HEK293 (cell line): ENCODE data around the gene KLHDC4.

Source experiments
- CTCF ChIA-PET: fragments of 350-600 bp; formaldehyde crosslinking; extraction: SDS; loops from one replicate; lab custom pipeline; 2021; ENCODE audit warnings: antibody characterized with exemption; lab: Yijun Ruan, JAX
- POLR2A ChIA-PET: fragments of 300-600 bp; formaldehyde crosslinking; extraction: SDS; loops from one replicate; lab custom pipeline; 2020; ENCODE audit warnings: antibody characterized with exemption, inconsistent platforms; lab: Yijun Ruan, JAX
- H3K27ac ChIP-seq: fragments of 200-500 bp; sonication (Bioruptor generic); 2 replicates; pipeline ENCODE4 v1.5.1; 2014; ENCODE audit warnings: low read depth, low read length, control low read depth, inconsistent platforms; ENCODE audit errors: extremely low read depth
- H3K36me3 ChIP-seq, 2 experiments: fragments of 200-500 bp in 1 of 2; sonication (Bioruptor generic) in 1 of 2; 1 replicate in 1 of 2; 2 replicates in 1 of 2; pipeline ENCODE4 v1.5.1; 2014 to 2017; ENCODE audit warnings: inconsistent platforms in 2 of 2, low read length in 2 of 2; ENCODE audit not compliant: control insufficient read depth in 2 of 2, insufficient read depth in 1 of 2
- H3K4me1 ChIP-seq: fragments of 200-500 bp; sonication (Bioruptor generic); 2 replicates; pipeline ENCODE4 v1.5.1; 2014; ENCODE audit warnings: mild to moderate bottlenecking, low read length, inconsistent platforms; ENCODE audit not compliant: control insufficient read depth, insufficient read depth
- H3K4me3 ChIP-seq: 2 replicates; pipeline ENCODE4 v1.5.1; 2011; ENCODE audit warnings: low read depth, mild to moderate bottlenecking, control low read depth, low read length, moderate library complexity
- H3K9me3 ChIP-seq: fragments of 200-500 bp; sonication (Bioruptor generic); 2 replicates; pipeline ENCODE4 v1.5.1; 2014; ENCODE audit warnings: low read depth, low read length, inconsistent platforms; ENCODE audit not compliant: control insufficient read depth, insufficient read depth
- KLF1 ChIP-seq: fragments of 450-650 bp; formaldehyde crosslinking; IDR thresholded peaks from 2 replicates; pipeline ENCODE4 v1.5.1; 2016; ENCODE audit warnings: missing biosample characterization, missing genetic modification characterization
- SALL2 ChIP-seq: fragments of 450-650 bp; formaldehyde crosslinking; IDR thresholded peaks from 2 replicates; pipeline ENCODE4 v1.5.0; 2017; ENCODE audit warnings: missing biosample characterization, mild to moderate bottlenecking, missing genetic modification characterization, borderline replicate concordance
- SCRT1 ChIP-seq: fragments of 450-650 bp; formaldehyde crosslinking; IDR thresholded peaks from 2 replicates; pipeline ENCODE4 v1.5.1; 2016; ENCODE audit warnings: missing biosample characterization, missing genetic modification characterization, borderline replicate concordance
- SCRT2 ChIP-seq: fragments of 450-650 bp; formaldehyde crosslinking; IDR thresholded peaks from 2 replicates; pipeline ENCODE4 v1.5.1; 2016; ENCODE audit warnings: missing biosample characterization, missing genetic modification characterization
- ZIC2 ChIP-seq: fragments of 450-650 bp; formaldehyde crosslinking; IDR thresholded peaks from 2 replicates; pipeline ENCODE4 v1.5.1; 2016; ENCODE audit warnings: missing biosample characterization, missing genetic modification characterization
- ZNF121 ChIP-seq: fragments of 450-650 bp; formaldehyde crosslinking; IDR thresholded peaks from 2 replicates; pipeline ENCODE4 v1.5.1; 2016; ENCODE audit warnings: missing biosample characterization, missing genetic modification characterization
- ZNF133 ChIP-seq: fragments of 450-650 bp; formaldehyde crosslinking; IDR thresholded peaks from 2 replicates; pipeline ENCODE4 v1.5.1; 2016; ENCODE audit warnings: missing biosample characterization, missing genetic modification characterization
- ZNF157 ChIP-seq: fragments of 450-650 bp; formaldehyde crosslinking; IDR thresholded peaks from 2 replicates; pipeline ENCODE4 v1.5.1; 2016; ENCODE audit warnings: missing biosample characterization, missing genetic modification characterization
- ZNF202 ChIP-seq: fragments of 450-650 bp; formaldehyde crosslinking; IDR thresholded peaks from 2 replicates; pipeline ENCODE4 v1.5.1; 2016; ENCODE audit warnings: missing biosample characterization, missing genetic modification characterization, borderline replicate concordance
- ZNF341 ChIP-seq: fragments of 450-650 bp; formaldehyde crosslinking; IDR thresholded peaks from 2 replicates; pipeline ENCODE4; 2016; ENCODE audit warnings: low read depth, missing biosample characterization, missing genetic modification characterization
- ZNF354C ChIP-seq: fragments of 450-650 bp; formaldehyde crosslinking; IDR thresholded peaks from 2 replicates; pipeline ENCODE4 v1.5.1; 2016; ENCODE audit warnings: missing biosample characterization, missing genetic modification characterization, low read depth, borderline replicate concordance
- ZNF626 ChIP-seq: fragments of 450-650 bp; sonication (Bioruptor Pico); formaldehyde crosslinking; IDR thresholded peaks from 2 replicates; pipeline ENCODE4 v1.5.1; 2018; ENCODE audit warnings: missing biosample characterization, missing genetic modification characterization, inconsistent platforms
- ZNF776 ChIP-seq: fragments of 450-650 bp; formaldehyde crosslinking; IDR thresholded peaks from 2 replicates; pipeline ENCODE4 v1.5.0; 2017; ENCODE audit warnings: missing biosample characterization, missing genetic modification characterization, borderline replicate concordance
- ZNF792 ChIP-seq: fragments of 450-650 bp; formaldehyde crosslinking; IDR thresholded peaks from 2 replicates; pipeline ENCODE4 v1.5.1; 2016; ENCODE audit warnings: missing biosample characterization, missing genetic modification characterization
- TF ChIP-seq, protein P1 (sequence below): fragments of 450-650 bp; formaldehyde crosslinking; IDR thresholded peaks from 2 replicates; pipeline ENCODE4 v1.5.1; 2016; ENCODE audit warnings: missing biosample characterization, missing genetic modification characterization

Gene KLHDC4

DNA sequence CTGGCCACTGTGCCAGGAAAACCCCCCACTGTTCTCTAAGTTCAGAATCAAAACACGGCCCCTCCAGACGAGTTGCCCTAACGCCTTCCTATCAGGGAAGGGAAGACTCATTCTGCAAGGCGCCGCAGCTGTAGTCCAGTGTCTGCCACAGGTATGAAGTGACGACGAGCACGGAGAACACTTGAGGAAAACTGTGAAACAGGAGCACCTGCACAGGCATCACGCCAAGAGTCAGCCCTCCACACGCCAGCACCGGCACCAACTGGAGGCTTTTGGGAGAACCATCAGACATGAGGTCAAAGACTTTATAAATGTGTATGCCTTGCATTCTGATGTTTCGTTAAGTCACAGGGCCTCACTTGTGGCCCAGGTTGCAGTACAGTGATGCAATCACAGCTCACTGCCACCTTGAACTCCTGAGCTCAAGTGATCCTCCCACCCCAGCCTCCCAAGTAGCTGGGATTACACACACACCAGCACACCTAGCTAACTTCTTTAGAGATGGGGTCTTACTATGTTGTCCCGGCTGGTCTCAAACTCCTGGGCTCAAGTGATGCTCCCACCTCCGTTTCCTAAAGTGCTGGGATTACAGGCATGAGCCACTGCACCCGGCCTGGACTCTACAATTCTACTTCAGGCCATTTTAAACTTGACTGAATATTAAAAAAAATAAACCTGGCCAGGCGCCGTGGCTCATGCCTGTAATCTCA lies 22.9 kb downstream of the KLHDC4 start:
- no peaks in the 10 kb centered on the region for H3K9me3 ChIP-seq
- H3K27ac ChIP-seq = no peak overlapping the region
- no peak overlapping the region for H3K4me3 ChIP-seq
- no peaks in the 10 kb centered on the region for H3K4me1 ChIP-seq
- H3K36me3 ChIP-seq = peaks cover 0 to 74% of the 10 kb centered on the region in 2 experiments; a peak in 2 of 3 replicates
- CTCF ChIA-PET = interaction anchor here (0.6 kb wide), 2 partner anchors 34 to 352 kb away, joined by 3 to 4 read pairs; no protein-coding TSS in a partner anchor
- no peak for TF ChIP-seq ZNF157 (tag by site-specific recombination)
- peak; percentile 72 for TF ChIP-seq ZNF121
- TF ChIP-seq, all 188 proteins: peak for 1
- POLR2A ChIA-PET = no interaction called here

DNA sequence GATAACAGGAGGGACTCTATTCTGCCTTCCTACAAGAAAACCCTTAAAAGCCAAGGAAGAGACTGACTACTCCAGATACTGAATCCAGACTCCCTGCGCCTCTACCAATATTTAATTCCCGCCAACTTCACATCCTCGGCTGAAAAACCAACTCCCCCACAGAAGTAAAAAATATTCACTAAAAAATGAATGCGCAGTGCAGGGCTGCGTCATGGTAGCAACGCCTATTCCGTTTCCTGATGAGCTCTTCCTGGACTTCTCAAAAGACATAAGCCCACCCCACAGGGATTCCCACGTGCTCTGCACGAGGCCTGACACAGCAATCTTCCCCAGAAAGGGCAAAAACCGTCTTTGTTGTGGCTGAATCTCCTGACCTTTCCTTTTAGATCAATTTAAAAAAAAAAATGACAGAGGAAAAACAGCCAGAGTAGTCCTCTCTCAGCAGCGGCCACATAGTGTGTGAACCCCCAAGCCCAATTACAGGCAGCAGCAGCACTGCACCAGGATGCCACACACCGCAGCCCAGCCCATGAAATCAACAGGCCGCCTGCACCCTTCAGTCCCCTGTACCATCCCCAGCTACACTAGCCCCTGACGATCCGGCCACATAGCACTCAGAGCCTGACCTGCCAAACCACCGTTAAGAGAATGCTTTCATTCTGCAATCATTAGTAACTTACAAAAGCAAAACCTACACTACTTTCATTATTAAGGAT lies 23.9 kb downstream of the KLHDC4 start:
- POLR2A ChIA-PET = no interaction called here
- H3K27ac ChIP-seq = no peak overlapping the region
- TF ChIP-seq ZNF133 (no peak), ZNF202 (tag by site-specific recombination) (no peak), SALL2 (no peak), ZNF341 (no peak), ZNF776 (tag by site-specific recombination) (no peak), ZNF626 (tag by site-specific recombination) (no peak)
- TF ChIP-seq, protein P1, sequence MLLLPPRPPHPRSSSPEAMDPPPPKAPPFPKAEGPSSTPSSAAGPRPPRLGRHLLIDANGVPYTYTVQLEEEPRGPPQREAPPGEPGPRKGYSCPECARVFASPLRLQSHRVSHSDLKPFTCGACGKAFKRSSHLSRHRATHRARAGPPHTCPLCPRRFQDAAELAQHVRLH (tag by site-specific recombination) = no peak
- H3K4me3 ChIP-seq = no peak overlapping the region
- H3K4me1 ChIP-seq = no peaks in the 10 kb centered on the region
- no peaks in the 10 kb centered on the region for H3K9me3 ChIP-seq
- H3K36me3 ChIP-seq = peaks cover 0 to 67% of the 10 kb centered on the region in 2 experiments; a peak in 2 of 3 replicates
- CTCF ChIA-PET = no interaction called here

DNA sequence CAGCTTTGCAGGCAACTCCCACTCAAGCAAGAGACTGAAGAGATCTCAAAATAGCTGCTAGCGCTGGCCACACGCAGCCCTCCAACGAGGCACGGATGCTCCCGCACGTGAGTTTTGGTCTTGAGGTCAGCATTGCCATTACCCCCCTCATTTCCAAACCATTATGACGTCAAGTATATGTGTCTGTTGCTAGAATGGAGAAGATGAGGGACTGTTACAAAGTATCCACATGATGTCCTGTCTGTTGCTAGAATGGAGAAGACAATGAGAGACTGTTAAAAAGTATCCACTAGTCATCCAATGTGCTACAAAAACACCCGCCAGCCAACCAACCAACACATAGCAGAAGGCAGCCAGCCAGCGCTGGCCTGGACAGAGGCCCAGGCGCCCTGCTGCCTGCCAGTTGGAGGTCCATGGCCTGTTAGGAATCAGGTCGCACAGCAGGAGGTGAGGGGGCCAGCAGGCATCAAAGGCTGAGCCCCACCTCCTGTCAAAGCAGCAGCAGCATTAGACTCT lies 24.8 kb downstream of the KLHDC4 start:
- TF ChIP-seq ZIC2 (tag by site-specific recombination) (peak; percentile 92), SCRT1 (tag by site-specific recombination) (no peak)
- Histone ChIP-seq H3K4me1 (no peaks in the 10 kb centered on the region), H3K27ac (no peak overlapping the region), H3K36me3 (peaks cover 0 to 65% of the 10 kb centered on the region in 2 experiments; a peak in 2 of 3 replicates), H3K9me3 (no peaks in the 10 kb centered on the region), H3K4me3 (no peak overlapping the region)
- POLR2A ChIA-PET = no interaction called here
- CTCF ChIA-PET = no interaction called here

DNA sequence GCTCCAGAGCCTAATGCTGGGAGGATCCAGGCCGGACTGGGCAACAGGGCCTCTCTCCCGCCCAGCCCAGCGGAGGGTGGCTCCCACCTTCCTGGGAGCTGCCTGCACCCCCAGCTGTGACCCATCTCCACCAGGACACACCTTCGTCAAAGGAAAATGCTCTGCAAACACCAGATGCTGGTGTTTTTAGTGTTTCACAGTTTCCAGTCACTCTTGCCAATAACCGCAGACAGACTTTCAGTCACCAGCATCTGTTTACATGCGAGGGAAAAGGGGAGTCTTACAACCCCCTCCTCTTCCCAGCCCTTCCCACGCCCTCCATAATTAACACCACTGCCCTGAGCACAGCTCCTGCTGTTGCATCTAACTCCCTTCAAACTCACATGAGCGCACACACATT lies 25.3 kb downstream of the KLHDC4 start:
- Histone ChIP-seq H3K4me3 (no peak overlapping the region), H3K4me1 (no peaks in the 10 kb centered on the region), H3K9me3 (no peaks in the 10 kb centered on the region), H3K36me3 (peaks cover 0 to 63% of the 10 kb centered on the region in 2 experiments; a peak in 2 of 3 replicates), H3K27ac (no peak overlapping the region)
- CTCF ChIA-PET = interaction anchor here (0.8 kb wide), 1 partner anchor 38 kb away, joined by 5 read pairs; no protein-coding TSS in a partner anchor
- POLR2A ChIA-PET = no interaction called here
- no peak for TF ChIP-seq ZNF792 (tag by site-specific recombination)
- TF ChIP-seq ZNF354C = no peak
- peak; percentile 26; the same call in 1 of the 2 replicates for TF ChIP-seq ZNF341
- TF ChIP-seq KLF1 (tag by site-specific recombination) = peak; percentile 84
- no peak for TF ChIP-seq SCRT2 (tag by site-specific recombination)
